ENCODE measurements around the gene MRAP2.
"Not testable (repeated sequence)": the region's sequence is repeated elsewhere in the genome, so short reads cannot be mapped to it uniquely, and the experiment has no call there.

MRAP2 gene

DNA sequence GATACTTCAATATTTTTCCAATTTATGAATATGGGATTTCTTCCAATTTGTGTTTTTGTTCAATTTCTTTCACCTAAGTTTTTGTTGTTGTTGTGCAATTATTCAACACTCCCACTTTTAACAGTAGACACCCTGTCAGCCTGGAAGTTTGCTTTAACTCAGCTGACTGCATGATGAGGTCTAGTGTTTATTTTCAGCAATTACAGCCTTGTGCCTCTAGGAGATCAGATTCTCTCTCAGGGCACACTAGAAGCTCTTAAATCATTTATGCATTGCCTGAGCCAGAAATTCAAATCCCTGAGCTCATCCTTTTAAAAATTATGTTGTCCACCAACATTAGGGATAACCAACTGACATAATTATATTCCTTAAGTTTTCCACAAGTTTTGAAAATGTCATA is 85.7 kb downstream of the MRAP2 start:
- in situ Hi-C loops (cut with HindIII; ENCODE audit: low sequenced_read_pairs) = no loop called here

DNA sequence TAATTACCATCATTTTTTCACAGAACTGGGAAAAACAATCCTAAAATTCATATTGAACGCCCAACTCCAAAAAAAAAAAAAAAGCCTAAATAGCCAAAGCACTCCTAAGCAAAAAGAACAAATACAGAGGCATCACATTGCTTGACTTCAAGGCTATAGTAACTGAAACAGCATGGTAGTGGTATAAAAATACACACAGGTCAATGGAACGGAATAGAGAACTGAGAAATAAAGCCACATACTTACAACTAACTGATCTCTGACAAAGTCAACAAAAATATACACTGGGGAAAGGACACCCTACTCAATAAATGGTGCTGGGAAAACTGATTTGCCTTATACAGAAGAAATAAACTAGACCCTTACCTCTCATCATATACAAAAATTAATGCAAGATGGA is 89.6 kb downstream of the MRAP2 start:
- in situ Hi-C loops (cut with HindIII; ENCODE audit: low sequenced_read_pairs) = no loop called here

DNA sequence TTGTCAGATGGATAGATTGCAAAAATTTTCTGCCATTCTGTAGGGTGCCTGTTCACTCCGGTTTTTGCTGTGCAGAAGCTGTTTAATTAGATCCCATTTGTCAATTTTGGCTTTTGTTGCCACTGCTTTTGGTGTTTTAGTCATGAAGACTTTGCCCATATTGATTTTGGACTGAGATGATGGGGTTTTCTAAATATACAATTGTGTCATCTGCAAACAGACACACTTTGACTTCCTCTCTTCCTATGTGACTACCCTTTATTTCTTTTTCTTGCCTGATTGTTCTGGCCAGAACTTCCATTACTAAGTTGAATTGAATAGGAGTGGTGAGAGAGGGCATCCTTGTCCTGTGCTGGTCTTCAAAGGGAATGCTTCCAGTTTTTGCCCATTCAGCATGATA is 96.0 kb downstream of the MRAP2 start:
- in situ Hi-C loops (cut with HindIII; ENCODE audit: low sequenced_read_pairs) = not testable (repeated sequence)

DNA sequence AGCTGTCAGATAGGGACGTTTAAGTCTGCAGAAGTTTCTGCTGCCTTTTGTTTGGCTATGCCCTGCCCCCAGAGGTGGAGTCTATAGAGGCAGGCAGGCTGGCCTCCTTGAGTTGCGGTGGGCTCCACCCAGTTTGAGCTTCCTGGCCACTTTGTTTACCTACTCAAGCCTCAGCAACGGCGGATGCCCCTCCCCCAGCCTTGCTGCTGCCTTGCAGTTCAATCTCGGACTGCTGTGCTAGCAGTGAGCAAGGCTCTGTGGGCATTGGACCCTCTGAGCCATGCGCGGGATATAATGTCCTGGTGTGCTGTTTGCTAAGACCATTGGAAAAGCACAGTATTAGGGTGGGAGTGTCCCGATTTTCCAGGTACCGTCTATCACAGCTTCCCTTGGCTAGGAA is 99.8 kb downstream of the MRAP2 start:
- in situ Hi-C loops (cut with HindIII; ENCODE audit: low sequenced_read_pairs) = not testable (repeated sequence)

DNA sequence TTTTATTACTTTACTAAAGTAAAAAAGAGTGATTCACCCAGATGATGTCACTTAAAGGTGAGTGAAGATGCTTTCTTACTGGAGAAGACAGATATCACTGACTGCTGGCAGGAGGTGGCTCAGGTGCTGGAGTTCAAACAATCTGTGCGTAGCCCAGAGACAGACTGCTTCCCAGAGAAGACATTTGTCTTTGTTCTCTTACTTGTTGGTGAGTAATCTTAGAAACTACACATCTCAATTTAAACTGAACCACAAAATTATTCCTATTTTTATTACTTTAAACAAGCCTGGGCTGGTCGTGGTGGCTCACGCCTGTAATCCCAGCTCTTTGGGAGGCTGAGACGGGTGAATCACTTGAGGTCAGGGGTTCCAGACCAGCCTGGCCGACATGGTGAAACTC is 101.7 kb downstream of the MRAP2 start:
- in situ Hi-C loops (cut with HindIII; ENCODE audit: low sequenced_read_pairs) = no loop called here

DNA sequence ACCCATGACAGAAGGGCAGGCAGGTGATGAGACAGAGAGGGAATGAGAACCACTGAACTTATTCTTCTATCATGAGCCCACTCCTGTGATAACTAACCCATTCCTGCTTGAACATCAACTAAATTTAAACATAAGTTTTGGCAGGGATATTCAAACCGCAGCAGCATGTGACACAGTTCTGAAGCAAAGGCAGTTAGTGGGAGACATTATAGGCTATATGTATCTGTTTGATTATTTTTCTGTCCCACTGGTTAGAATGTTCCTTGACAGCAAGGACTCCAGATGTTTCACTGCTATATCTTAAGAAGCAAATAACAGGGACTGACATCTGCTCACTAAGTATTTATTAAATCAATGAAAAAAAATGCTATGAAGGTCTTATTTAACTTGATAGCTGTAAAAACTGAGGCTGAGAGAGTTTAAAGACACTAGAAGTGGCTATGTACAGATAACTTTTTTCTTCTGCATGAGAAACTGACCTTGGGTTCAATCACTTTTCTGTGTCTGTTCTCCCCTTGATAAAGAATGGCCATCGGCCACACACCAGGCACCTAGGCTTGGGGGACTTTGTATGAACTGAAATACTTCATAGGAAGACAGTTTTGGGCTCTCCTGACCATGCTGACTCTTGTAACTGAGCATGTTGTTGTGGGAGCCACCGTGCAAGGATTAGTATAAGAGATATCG is 102.9 kb downstream of the MRAP2 start:
- in situ Hi-C loops (cut with HindIII; ENCODE audit: low sequenced_read_pairs) = no loop called here

DNA sequence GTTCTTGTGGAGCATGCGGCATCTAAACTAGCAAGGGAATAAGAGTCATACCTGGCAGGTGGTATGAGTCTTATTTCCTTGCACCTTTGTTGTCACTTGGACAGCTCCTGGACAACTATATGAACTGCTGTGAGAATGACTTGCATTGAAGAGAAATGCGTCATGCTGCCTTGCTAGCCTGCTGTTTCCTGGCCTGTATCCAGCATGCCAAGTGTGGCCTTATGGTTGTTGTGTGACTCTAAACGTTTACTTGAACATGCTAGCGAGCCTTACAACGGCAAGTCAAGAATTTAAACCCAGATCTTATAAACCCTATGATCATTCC is 103.4 kb downstream of the MRAP2 start:
- in situ Hi-C loops (cut with HindIII; ENCODE audit: low sequenced_read_pairs) = no loop called here

DNA sequence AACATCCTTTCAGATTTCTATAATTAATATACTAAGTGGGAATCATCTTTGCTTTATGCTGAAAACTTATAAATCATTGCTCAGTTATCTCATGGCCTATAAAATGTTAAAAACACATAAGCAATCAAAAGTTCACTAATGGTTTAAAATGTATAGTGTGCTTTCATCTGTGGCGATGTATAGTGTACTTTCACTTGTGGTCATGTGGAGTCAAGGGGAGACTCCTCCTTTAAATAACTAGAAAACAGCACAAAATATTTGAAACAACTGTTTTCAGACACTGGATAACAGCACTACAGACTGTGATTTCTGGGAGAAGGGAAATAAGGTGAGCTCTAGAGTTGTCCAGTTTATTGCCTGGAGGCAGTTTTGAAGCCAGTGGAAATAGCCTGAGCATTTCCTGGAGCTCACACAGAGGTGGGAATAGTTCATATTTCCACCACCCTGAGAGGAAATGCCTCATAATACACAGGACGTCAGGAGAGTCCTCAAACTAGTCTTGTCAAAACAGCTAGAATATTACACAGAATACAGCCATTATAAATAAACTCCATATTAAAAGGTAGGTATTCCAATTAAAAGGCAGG is 104.5 kb downstream of the MRAP2 start:
- in situ Hi-C loops (cut with HindIII; ENCODE audit: low sequenced_read_pairs) = no loop called here

DNA sequence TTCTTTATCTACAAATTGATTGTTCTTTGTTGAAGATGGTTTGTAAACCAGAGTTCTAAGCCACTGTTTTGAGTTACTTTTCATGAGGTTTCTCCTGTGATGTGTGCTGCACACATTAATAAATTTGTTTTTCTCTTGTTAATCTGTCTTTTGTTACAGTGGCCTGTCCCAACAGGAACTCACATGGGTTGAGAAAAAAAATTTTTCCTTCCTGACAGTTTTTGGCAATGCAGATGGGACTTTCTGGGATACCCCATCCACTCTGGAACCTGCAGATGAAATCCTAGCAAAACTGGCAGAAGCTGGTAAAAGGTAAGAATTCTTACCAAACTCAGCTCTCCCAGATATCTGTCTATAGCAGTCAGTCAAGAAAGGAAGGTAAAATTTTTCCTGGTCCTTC is 105.7 kb downstream of the MRAP2 start:
- in situ Hi-C loops (cut with HindIII; ENCODE audit: low sequenced_read_pairs) = no loop called here
